T-helper 2 cell (primary cell): ENCODE results near the gene THAP2.

Experiments
- DNase-seq, 5 experiments: peaks; one replicate each; pipeline versions ENCODE4 v3.0.0 to v3.0.0-alpha.2; 2012 to 2022
- total RNA-seq, 2 donors: gene quantifications; one replicate each; lab custom pipeline; 2026; lab: John Stamatoyannopoulos, UW

Gene THAP2
- 14.9 to 18.4 reads per million in 2 donors for total RNA-seq

GRCh38 chr12:71663561-71664410 is at the start of gene THAP2, which contains the start of gene ZFC3H1:
Gene THAP2 (plus strand): TSS chr12:71664301. CDS start chr12:71664510, 209 bp downstream.
Gene ZFC3H1 (minus strand): TSS chr12:71663848. CDS start chr12:71663610, 238 bp downstream.
- DNase-seq: peak; percentile 64 to 100 (median 89)

GRCh38 chr12:71621938-71622337 is 42.2 kb upstream of the THAP2 start:
- DNase-seq: no peak

- no peak for DNase-seq
Observed at GRCh38 chr12:71625476-71625875, 38.6 kb upstream of the THAP2 start.

- DNase-seq: no peak
Observed at GRCh38 chr12:71626098-71626497, 38.0 kb upstream of the THAP2 start.

GRCh38 chr12:71626768-71627167 is 37.3 kb upstream of the THAP2 start:
- no peak for DNase-seq

- no peak for DNase-seq
Observed at GRCh38 chr12:71627438-71628002, 36.6 kb upstream of the THAP2 start.

- peak in 2 of 5 experiments; percentile 13 to 64 for DNase-seq
Observed at GRCh38 chr12:71636704-71637115, 27.4 kb upstream of the THAP2 start.

GRCh38 chr12:71638499-71638898 is 25.6 kb upstream of the THAP2 start:
- DNase-seq: no peak

- no peak for DNase-seq
Observed at GRCh38 chr12:71639341-71639760, 24.8 kb upstream of the THAP2 start.

- DNase-seq: no peak
Observed at GRCh38 chr12:71640316-71640715, 23.8 kb upstream of the THAP2 start.

- no peak for DNase-seq
Observed at GRCh38 chr12:71641390-71641789, 22.7 kb upstream of the THAP2 start.

- peak in 1 of 5 experiments; percentile 76 for DNase-seq
Observed at GRCh38 chr12:71642264-71642663, 21.8 kb upstream of the THAP2 start.

- DNase-seq: no peak
Observed at GRCh38 chr12:71645268-71645667, 18.8 kb upstream of the THAP2 start.

GRCh38 chr12:71646512-71646911 is 17.6 kb upstream of the THAP2 start:
- no peak for DNase-seq

- no peak for DNase-seq
Observed at GRCh38 chr12:71648537-71648936, 15.6 kb upstream of the THAP2 start.

- no peak for DNase-seq
Observed at GRCh38 chr12:71649401-71649800, 14.7 kb upstream of the THAP2 start.

- no peak for DNase-seq
Observed at GRCh38 chr12:71652656-71653055, 11.4 kb upstream of the THAP2 start.

- DNase-seq: no peak
Observed at GRCh38 chr12:71653137-71653536, 11.0 kb upstream of the THAP2 start.

- no peak for DNase-seq
Observed at GRCh38 chr12:71654200-71654599, 9.9 kb upstream of the THAP2 start.

- peak in 1 of 5 experiments; percentile 26 for DNase-seq
Observed at GRCh38 chr12:71655495-71655894, 8.6 kb upstream of the THAP2 start.

GRCh38 chr12:71655907-71656306 is 8.2 kb upstream of the THAP2 start:
- DNase-seq: no peak

GRCh38 chr12:71656740-71657139 is 7.4 kb upstream of the THAP2 start:
- no peak for DNase-seq

- DNase-seq: no peak
Observed at GRCh38 chr12:71661977-71662530, 2.0 kb upstream of the THAP2 start.
